ENCODE data around the gene PDGFB.

The PDGFB gene

GRCh38 chr22:39234472-39234787, 10.4 kb downstream of the PDGFB start:
- no peak for TF ChIP-seq REST (IDR thresholded peaks at IDR 0.05; ENCODE audit: insufficient read depth in 1 of 2, low read depth in 2 of 2, low read length in 2 of 2)
- no peak for TF ChIP-seq SIN3A (IDR thresholded peaks at IDR 0.05; ENCODE audit: borderline replicate concordance, insufficient read depth, low read length)
- peak; percentile 45 for TF ChIP-seq FOXP2 (optimal IDR thresholded peaks at IDR 0.05; ENCODE audit: borderline replicate concordance, extremely low read depth, extremely low read length, insufficient read depth)
- no peak for TF ChIP-seq TAF1 (IDR thresholded peaks at IDR 0.05; ENCODE audit: borderline replicate concordance, insufficient read depth, low read length)

- TF ChIP-seq POLR2AphosphoS5 (IDR thresholded peaks at IDR 0.05; ENCODE audit: low read depth, low read length) (no peak), SIN3A (IDR thresholded peaks at IDR 0.05; ENCODE audit: borderline replicate concordance, insufficient read depth, low read length) (no peak), REST (IDR thresholded peaks at IDR 0.05; ENCODE audit: insufficient read depth in 1 of 2, low read depth in 2 of 2, low read length in 2 of 2) (no peak), TAF1 (IDR thresholded peaks at IDR 0.05; ENCODE audit: borderline replicate concordance, insufficient read depth, low read length) (no peak), FOXP2 (optimal IDR thresholded peaks at IDR 0.05; ENCODE audit: borderline replicate concordance, extremely low read depth, extremely low read length, insufficient read depth) (no peak)
These were observed 10.9 kb downstream of the PDGFB start for GRCh38 chr22:39233710-39234471.

- TF ChIP-seq FOXP2 (optimal IDR thresholded peaks at IDR 0.05; ENCODE audit: borderline replicate concordance, extremely low read depth, extremely low read length, insufficient read depth) = no peak
- TF ChIP-seq POLR2AphosphoS5 (IDR thresholded peaks at IDR 0.05; ENCODE audit: low read depth, low read length) = no peak
- TF ChIP-seq SIN3A (IDR thresholded peaks at IDR 0.05; ENCODE audit: borderline replicate concordance, insufficient read depth, low read length) = no peak
- no peak for TF ChIP-seq REST (IDR thresholded peaks at IDR 0.05; ENCODE audit: insufficient read depth in 1 of 2, low read depth in 2 of 2, low read length in 2 of 2)
- TF ChIP-seq TAF1 (IDR thresholded peaks at IDR 0.05; ENCODE audit: borderline replicate concordance, insufficient read depth, low read length) = no peak
These were observed 11.7 kb downstream of the PDGFB start for GRCh38 chr22:39232806-39233709.

GRCh38 chr22:39232246-39232645, 12.5 kb downstream of the PDGFB start:
- TF ChIP-seq POLR2AphosphoS5 (IDR thresholded peaks at IDR 0.05; ENCODE audit: low read depth, low read length) = no peak

GRCh38 chr22:39231197-39231950, 13.4 kb downstream of the PDGFB start:
- TF ChIP-seq REST (IDR thresholded peaks at IDR 0.05; ENCODE audit: insufficient read depth in 1 of 2, low read depth in 2 of 2, low read length in 2 of 2) (no peak), FOXP2 (optimal IDR thresholded peaks at IDR 0.05; ENCODE audit: borderline replicate concordance, extremely low read depth, extremely low read length, insufficient read depth) (no peak)
